CD8-positive, alpha-beta memory T cell (primary cell): Measurements from ENCODE around the gene OLFM4. TPM values are rescaled to one million over a fixed set of nuclear protein-coding genes. Genes with fewer than 3 reads are reported as not detected.
A peak's percentile ranks its signal among the peaks of the same experiment; 100 is the strongest.

Source experiments
- CTCF ChIA-PET: fragments of 350-600 bp; sonication (Branson Sonifier 250); formaldehyde crosslinking; loops from one replicate; lab custom pipeline; 2021; ENCODE audit warnings: antibody characterized with exemption; lab: Charles Lee
- POLR2A ChIA-PET: fragments of 350-600 bp; sonication (Branson Sonifier 250); formaldehyde crosslinking; loops from one replicate; lab custom pipeline; 2021; ENCODE audit warnings: antibody characterized with exemption; lab: Charles Lee
- DNase-seq, 5 donors: peaks; one replicate each; pipeline versions ENCODE4 v3.0.0 to v3.0.0-alpha.2; 2020 to 2022; ENCODE audit warnings: mixed read lengths in 1 of 5
- H3K27ac ChIP-seq: one replicate; pipeline ENCODE4 v1.7.0; 2013; ENCODE audit warnings: low read depth, mild to moderate bottlenecking, low read length, moderate library complexity
- H3K27me3 ChIP-seq: 2 replicates; pipeline ENCODE4 v1.7.0; 2013; ENCODE audit warnings: low read length, mild to moderate bottlenecking; ENCODE audit not compliant: insufficient read depth, poor library complexity, severe bottlenecking
- H3K36me3 ChIP-seq: 2 replicates; pipeline ENCODE4 v1.7.0; 2013; ENCODE audit warnings: mild to moderate bottlenecking, low read length, moderate library complexity; ENCODE audit not compliant: insufficient read depth
- H3K4me1 ChIP-seq: 2 replicates; pipeline ENCODE4 v1.7.0; 2013; ENCODE audit warnings: mild to moderate bottlenecking, low read length, moderate library complexity; ENCODE audit not compliant: insufficient read depth
- H3K4me3 ChIP-seq: 2 replicates; pipeline ENCODE4 v1.7.0; 2013; ENCODE audit warnings: mild to moderate bottlenecking, low read length
- H3K9me3 ChIP-seq: 2 replicates; pipeline ENCODE4 v1.7.0; 2013; ENCODE audit warnings: mild to moderate bottlenecking, low read length
- H3K27ac Mint-ChIP-seq, 8 donors: one replicate each; pipeline ENCODE4 v1.8.0; 2020 to 2021; ENCODE audit warnings: mixed read lengths in 8 of 8, mild to moderate bottlenecking in 6 of 8, inconsistent platforms in 3 of 8, moderate library complexity in 3 of 8
- H3K27me3 Mint-ChIP-seq, 2 donors: one replicate each; pipeline ENCODE4 v1.8.0; 2020 to 2021; ENCODE audit warnings: mixed read lengths in 2 of 2, mild to moderate bottlenecking in 1 of 2, moderate library complexity in 1 of 2
- H3K36me3 Mint-ChIP-seq, 3 donors: one replicate each; pipeline ENCODE4 v1.8.0; 2020 to 2021; ENCODE audit warnings: mixed read lengths in 3 of 3, inconsistent platforms in 1 of 3, mild to moderate bottlenecking in 1 of 3
- H3K4me1 Mint-ChIP-seq, 3 donors: one replicate each; pipeline ENCODE4 v1.8.0; 2020 to 2021; ENCODE audit warnings: mixed read lengths in 3 of 3, inconsistent platforms in 1 of 3, mild to moderate bottlenecking in 1 of 3
- H3K4me3 Mint-ChIP-seq, 7 donors: one replicate each; pipeline ENCODE4 v1.8.0; 2020 to 2021; ENCODE audit warnings: mixed read lengths in 7 of 7, mild to moderate bottlenecking in 6 of 7, moderate library complexity in 4 of 7, inconsistent platforms in 2 of 7
- H3K9me3 Mint-ChIP-seq, 5 donors: one replicate each; pipeline ENCODE4 v1.8.0; 2020 to 2022; ENCODE audit warnings: mixed read lengths in 5 of 5, mild to moderate bottlenecking in 3 of 5, moderate library complexity in 2 of 5, inconsistent platforms in 1 of 5
- polyA plus RNA-seq: library from polyadenylated mRNA; unstranded; fragments of 300-500 nt; fragmentation: Illumina TruSeq; gene quantifications from one replicate; pipeline ENCODE4 v1.2.3, GENCODE V29; 2021
- total RNA-seq, 2 experiments: library from RNA; stranded (reverse); gene quantifications; one replicate each; pipeline ENCODE4 v1.2.3, GENCODE V29; 2021

The OLFM4 gene
- total and polyA plus RNA-seq, 3 experiments from 2014 or later, result not detected

GRCh38 chr13:53088871-53089270 lies 60.3 kb downstream of the OLFM4 start:
- DNase-seq, result no peak
- H3K36me3 Mint-ChIP-seq, result no peaks in the 10 kb centered on the region
- H3K4me3 Mint-ChIP-seq, result no peak overlapping the region
- Histone ChIP-seq H3K36me3 (no peaks in the 10 kb centered on the region), H3K4me3 (no peak overlapping the region), H3K27me3 (no peaks in the 10 kb centered on the region), H3K4me1 (no peaks in the 10 kb centered on the region), H3K9me3 (no peaks in the 10 kb centered on the region), H3K27ac (no peak overlapping the region)
- H3K4me1 Mint-ChIP-seq, result no peaks in the 10 kb centered on the region
- ChIA-PET POLR2A (no interaction called here), CTCF (no interaction called here)
- H3K27ac Mint-ChIP-seq, result no peak overlapping the region
- H3K9me3 Mint-ChIP-seq, result peaks cover 0 to 9% (median 5%) of the 10 kb centered on the region in 5 donors
- H3K27me3 Mint-ChIP-seq, result no peaks in the 10 kb centered on the region

DNA sequence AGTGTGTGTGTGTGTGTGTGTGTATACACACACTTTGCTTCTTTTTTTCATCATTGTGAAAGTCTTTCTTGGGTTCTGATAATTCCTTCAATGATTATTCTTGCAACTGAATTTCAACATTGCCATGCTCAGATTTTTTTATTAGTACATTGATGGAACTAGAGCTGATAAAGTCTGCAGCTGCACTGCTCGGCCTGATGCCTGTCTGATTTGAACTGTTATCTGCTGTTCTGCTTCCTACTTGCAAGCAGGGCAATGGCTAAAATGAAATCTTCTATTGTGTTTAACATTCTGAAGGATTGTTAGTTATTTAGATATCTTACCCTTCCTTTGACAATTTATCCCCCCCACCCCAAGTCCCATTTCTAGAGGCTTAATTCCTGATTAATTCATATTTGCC lies 61.3 kb downstream of the OLFM4 start:
- Mint-ChIP-seq H3K27ac (no peak overlapping the region), H3K27me3 (no peaks in the 10 kb centered on the region), H3K9me3 (peaks cover 0 to 9% (median 5%) of the 10 kb centered on the region in 5 donors), H3K36me3 (no peaks in the 10 kb centered on the region), H3K4me3 (no peak overlapping the region), H3K4me1 (no peaks in the 10 kb centered on the region)
- Histone ChIP-seq H3K4me3 (no peak overlapping the region), H3K4me1 (no peaks in the 10 kb centered on the region), H3K36me3 (no peaks in the 10 kb centered on the region), H3K27me3 (no peaks in the 10 kb centered on the region), H3K27ac (no peak overlapping the region), H3K9me3 (no peaks in the 10 kb centered on the region)
- CTCF ChIA-PET, result no interaction called here
- POLR2A ChIA-PET, result no interaction called here
- DNase-seq, result no peak

DNA sequence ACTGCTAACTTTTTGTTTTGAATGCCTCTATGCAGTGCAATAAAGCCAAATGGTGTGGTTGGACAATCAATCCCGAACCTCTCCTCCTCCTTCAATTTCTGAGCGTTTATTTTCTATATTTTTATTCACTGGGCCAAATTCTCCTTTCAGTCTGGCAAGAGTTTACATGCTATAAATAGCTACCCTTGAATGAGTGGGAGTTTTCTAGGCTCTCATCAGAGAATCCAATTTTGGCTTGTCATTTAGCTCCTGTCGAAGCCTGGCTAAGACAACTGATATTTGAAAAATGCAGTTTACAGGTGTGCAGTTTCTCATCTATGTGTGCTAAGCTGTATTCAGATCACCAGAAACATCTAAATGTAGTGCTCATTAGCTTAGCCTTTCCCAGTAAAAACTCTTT lies 61.8 kb downstream of the OLFM4 start:
- no peak overlapping the region for H3K4me3 Mint-ChIP-seq
- ChIA-PET CTCF (no interaction called here), POLR2A (no interaction called here)
- no peaks in the 10 kb centered on the region for H3K4me1 Mint-ChIP-seq
- Histone ChIP-seq H3K4me3 (no peak overlapping the region), H3K27ac (no peak overlapping the region), H3K27me3 (no peaks in the 10 kb centered on the region), H3K36me3 (no peaks in the 10 kb centered on the region), H3K4me1 (no peaks in the 10 kb centered on the region), H3K9me3 (no peaks in the 10 kb centered on the region)
- DNase-seq, result no peak
- no peaks in the 10 kb centered on the region for H3K36me3 Mint-ChIP-seq
- H3K27me3 Mint-ChIP-seq, result no peaks in the 10 kb centered on the region
- H3K27ac Mint-ChIP-seq, result no peak overlapping the region
- H3K9me3 Mint-ChIP-seq, result peaks cover 0 to 9% (median 5%) of the 10 kb centered on the region in 5 donors

DNA sequence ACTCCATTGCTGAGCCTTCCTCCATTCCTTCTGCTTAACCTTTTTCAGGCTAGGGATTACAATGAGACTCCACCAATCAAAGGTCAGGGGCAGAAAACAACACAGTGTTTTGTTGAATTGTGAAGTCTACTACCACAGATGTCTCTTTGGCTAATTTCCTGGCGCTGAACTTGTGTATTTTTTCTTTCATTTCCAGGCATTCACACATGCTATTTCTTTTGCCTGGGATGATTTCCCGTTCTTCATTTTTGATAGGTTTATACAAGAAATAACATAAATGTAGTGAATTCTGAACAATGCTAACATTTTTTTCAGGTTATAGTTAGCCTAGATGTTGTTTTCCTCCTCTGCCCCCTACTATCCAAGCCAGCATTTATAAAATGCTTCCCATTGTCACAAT lies 64.3 kb downstream of the OLFM4 start:
- H3K27ac ChIP-seq, result no peak overlapping the region
- H3K36me3 ChIP-seq, result no peaks in the 10 kb centered on the region
- Mint-ChIP-seq H3K36me3 (no peaks in the 10 kb centered on the region), H3K4me3 (no peak overlapping the region), H3K4me1 (no peaks in the 10 kb centered on the region), H3K27ac (peak overlapping the region in 1 of 8 donors; percentile 58), H3K27me3 (no peaks in the 10 kb centered on the region), H3K9me3 (peaks cover 0 to 9% (median 5%) of the 10 kb centered on the region in 5 donors)
- H3K4me3 ChIP-seq, result no peak overlapping the region
- DNase-seq, result no peak
- no peaks in the 10 kb centered on the region for H3K27me3 ChIP-seq
- ChIA-PET POLR2A (no interaction called here), CTCF (no interaction called here)
- H3K4me1 ChIP-seq, result no peaks in the 10 kb centered on the region
- H3K9me3 ChIP-seq, result no peaks in the 10 kb centered on the region

GRCh38 chr13:53098455-53098854 lies 69.8 kb downstream of the OLFM4 start:
- no peak overlapping the region for H3K27ac Mint-ChIP-seq
- no peaks in the 10 kb centered on the region for H3K4me1 Mint-ChIP-seq
- ChIA-PET CTCF (no interaction called here), POLR2A (no interaction called here)
- peaks cover 0 to 4% of the 10 kb centered on the region in 2 donors for H3K27me3 Mint-ChIP-seq
- no peaks in the 10 kb centered on the region for H3K9me3 ChIP-seq
- no peak for DNase-seq
- H3K36me3 ChIP-seq, result no peaks in the 10 kb centered on the region
- H3K27me3 ChIP-seq, result no peaks in the 10 kb centered on the region
- H3K27ac ChIP-seq, result no peak overlapping the region
- H3K36me3 Mint-ChIP-seq, result no peaks in the 10 kb centered on the region
- H3K4me3 ChIP-seq, result no peak overlapping the region
- no peaks in the 10 kb centered on the region for H3K4me1 ChIP-seq
- H3K9me3 Mint-ChIP-seq, result peaks cover under 1 to 8% (median 5%) of the 10 kb centered on the region in 5 donors
- H3K4me3 Mint-ChIP-seq, result no peak overlapping the region

DNA sequence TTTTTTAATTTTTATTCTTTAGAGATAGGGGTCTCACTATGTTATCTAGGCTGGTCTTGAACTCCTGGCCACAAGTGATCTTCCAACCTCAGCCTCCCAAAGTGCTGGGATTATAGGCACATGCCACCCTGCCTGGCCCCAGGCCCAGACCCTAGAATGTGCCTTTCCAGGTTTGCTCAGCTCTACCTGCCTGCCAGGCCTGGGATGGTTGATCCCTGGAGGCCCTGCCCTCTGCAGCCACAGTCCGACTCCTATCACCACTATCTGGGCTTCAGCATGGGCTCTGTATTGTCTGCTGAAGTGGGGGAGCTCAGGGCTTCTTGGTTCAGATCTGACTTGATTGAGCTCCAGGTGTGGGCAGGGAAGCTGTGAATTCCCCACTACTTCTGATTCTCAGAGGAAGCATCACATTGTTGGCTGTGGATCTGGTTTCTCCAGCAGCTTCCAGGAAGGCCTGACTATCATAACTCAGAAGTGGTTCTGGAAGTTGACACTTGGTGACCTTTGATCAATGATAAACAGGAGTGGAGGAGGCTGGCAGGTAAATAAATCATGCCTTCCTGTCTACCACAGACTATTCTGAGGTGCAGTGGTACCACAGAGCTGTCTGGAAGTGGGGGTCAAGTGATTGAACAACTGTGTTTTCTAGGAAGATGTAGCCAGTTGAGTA lies 71.9 kb downstream of the OLFM4 start:
- Mint-ChIP-seq H3K4me1 (no peaks in the 10 kb centered on the region), H3K27ac (no peak overlapping the region), H3K4me3 (no peak overlapping the region), H3K9me3 (peaks cover 2 to 8% (median 5%) of the 10 kb centered on the region in 5 donors), H3K36me3 (no peaks in the 10 kb centered on the region), H3K27me3 (peaks cover 0 to 4% of the 10 kb centered on the region in 2 donors)
- Histone ChIP-seq H3K9me3 (no peaks in the 10 kb centered on the region), H3K4me3 (no peak overlapping the region), H3K27me3 (no peaks in the 10 kb centered on the region), H3K4me1 (no peaks in the 10 kb centered on the region), H3K27ac (no peak overlapping the region), H3K36me3 (no peaks in the 10 kb centered on the region)
- DNase-seq, result no peak
- POLR2A ChIA-PET, result no interaction called here
- CTCF ChIA-PET, result no interaction called here

Other genes with a start within 250 kb of the OLFM4 start
- gene PCDH8, start 180.2 kb upstream of the OLFM4 start, total RNA-seq, result not detected
- not detected for gene PCDH8, start 180.2 kb upstream of the OLFM4 start, polyA plus RNA-seq